ENCODE measurements around the gene NADSYN1. TPM values are rescaled to one million over a fixed set of nuclear protein-coding genes. Genes with fewer than 3 reads are reported as not detected.

NADSYN1 gene
- total and polyA plus RNA-seq, 10 donors, result 68.4 to 137 (median 105) TPM

DNA sequence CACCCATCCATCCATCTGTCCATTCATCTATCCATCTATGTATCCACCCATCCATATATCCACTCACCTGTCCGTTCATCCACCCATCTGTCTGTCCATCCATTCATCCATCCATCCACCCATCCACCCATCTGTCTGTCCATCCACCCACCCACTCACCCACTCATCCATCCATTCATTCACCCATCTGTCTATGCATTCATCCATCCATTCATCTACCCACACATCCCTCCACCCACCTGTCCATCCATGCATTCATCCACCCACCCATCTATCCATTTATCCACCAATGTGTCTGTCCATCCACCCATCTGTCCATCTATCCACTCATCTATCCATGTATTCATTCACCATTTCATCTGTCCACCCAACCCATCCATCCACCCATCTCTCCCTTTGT, 33.3 kb downstream of the NADSYN1 start:
- intact Hi-C loops (cut with DNase I; ENCODE audit: low total_unique reads), result no loop called here
- Histone ChIP-seq H3K27ac (no peak overlapping the region), H3K4me1 (peaks cover 0 to 23% (median 13%) of the 10 kb centered on the region in 6 donors), H3K4me3 (no peak overlapping the region), H3K36me3 (peaks cover 7 to 100% (median 76%) of the 10 kb centered on the region in 6 donors), H3K9me3 (no peaks in the 10 kb centered on the region), H3K27me3 (replicated peaks in 1 of 7) (no peaks in the 10 kb centered on the region)
- DNase-seq, result peak; percentile 4
- TF ChIP-seq, protein P1, sequence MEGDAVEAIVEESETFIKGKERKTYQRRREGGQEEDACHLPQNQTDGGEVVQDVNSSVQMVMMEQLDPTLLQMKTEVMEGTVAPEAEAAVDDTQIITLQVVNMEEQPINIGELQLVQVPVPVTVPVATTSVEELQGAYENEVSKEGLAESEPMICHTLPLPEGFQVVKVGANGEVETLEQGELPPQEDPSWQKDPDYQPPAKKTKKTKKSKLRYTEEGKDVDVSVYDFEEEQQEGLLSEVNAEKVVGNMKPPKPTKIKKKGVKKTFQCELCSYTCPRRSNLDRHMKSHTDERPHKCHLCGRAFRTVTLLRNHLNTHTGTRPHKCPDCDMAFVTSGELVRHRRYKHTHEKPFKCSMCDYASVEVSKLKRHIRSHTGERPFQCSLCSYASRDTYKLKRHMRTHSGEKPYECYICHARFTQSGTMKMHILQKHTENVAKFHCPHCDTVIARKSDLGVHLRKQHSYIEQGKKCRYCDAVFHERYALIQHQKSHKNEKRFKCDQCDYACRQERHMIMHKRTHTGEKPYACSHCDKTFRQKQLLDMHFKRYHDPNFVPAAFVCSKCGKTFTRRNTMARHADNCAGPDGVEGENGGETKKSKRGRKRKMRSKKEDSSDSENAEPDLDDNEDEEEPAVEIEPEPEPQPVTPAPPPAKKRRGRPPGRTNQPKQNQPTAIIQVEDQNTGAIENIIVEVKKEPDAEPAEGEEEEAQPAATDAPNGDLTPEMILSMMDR (IDR thresholded peaks at IDR 0.05 in 8 of 11, conservative IDR thresholded peaks at IDR 0.05 in 3 of 11), result no peak
- TF ChIP-seq POLR2AphosphoS5 (IDR thresholded peaks at IDR 0.05), result no peak
- no peak for TF ChIP-seq POLR2A (IDR thresholded peaks at IDR 0.05)
- 94 to 100% (median 95%) methylated on average over 1 of the region's 1 CpG for WGBS, 5 donors

- DNase-seq, result no peak
- no peak overlapping the region for H3K4me3 ChIP-seq
- intact Hi-C loops (cut with DNase I; ENCODE audit: low total_unique reads), result no loop called here
- 74 to 80% (median 76%) methylated on average over 6 of the region's 6 CpGs for WGBS, 5 donors
- H3K9me3 ChIP-seq, result no peaks in the 10 kb centered on the region
- H3K36me3 ChIP-seq, result peaks cover 7 to 100% (median 75%) of the 10 kb centered on the region in 6 donors
- no peaks in the 10 kb centered on the region for H3K27me3 ChIP-seq (replicated peaks in 1 of 7)
- H3K4me1 ChIP-seq, result peaks cover 0 to 23% (median 13%) of the 10 kb centered on the region in 6 donors
- H3K27ac ChIP-seq, result peak overlapping the region in 5 of 8 donors; percentile 5 to 61 (median 25)
- TF ChIP-seq POLR2A (IDR thresholded peaks at IDR 0.05) (no peak), POLR2AphosphoS5 (IDR thresholded peaks at IDR 0.05) (no peak)
- TF ChIP-seq, protein P1 (IDR thresholded peaks at IDR 0.05 in 8 of 11, conservative IDR thresholded peaks at IDR 0.05 in 3 of 11), result no peak
Measured at GRCh38 chr11:71488681-71489270, 35.8 kb downstream of the NADSYN1 start.

GRCh38 chr11:71489311-71490043, 36.5 kb downstream of the NADSYN1 start:
- intact Hi-C loops (cut with DNase I; ENCODE audit: low total_unique reads), result no loop called here
- no peak for DNase-seq
- Histone ChIP-seq H3K27ac (peak overlapping the region in 2 of 8 donors; percentile 37 to 61), H3K4me1 (peaks cover 0 to 23% (median 13%) of the 10 kb centered on the region in 6 donors), H3K36me3 (peaks cover 7 to 100% (median 72%) of the 10 kb centered on the region in 6 donors), H3K4me3 (no peak overlapping the region), H3K27me3 (replicated peaks in 1 of 7) (no peaks in the 10 kb centered on the region), H3K9me3 (no peaks in the 10 kb centered on the region)
- WGBS, 5 donors, result 55 to 69% (median 62%) methylated on average over 14 to 15 of the region's 15 CpGs
- TF ChIP-seq, protein P1 (IDR thresholded peaks at IDR 0.05 in 8 of 11, conservative IDR thresholded peaks at IDR 0.05 in 3 of 11), result no peak
- TF ChIP-seq POLR2A (IDR thresholded peaks at IDR 0.05) (no peak), POLR2AphosphoS5 (IDR thresholded peaks at IDR 0.05) (peak in 1 of 3 donors; percentile 30)

Data from spleen (tissue), 11 donors.